GM12874 (cell line): ENCODE results near the gene EML2.
A peak's percentile ranks its signal among the peaks of the same experiment; 100 is the strongest.

ENCODE experiments used
- CTCF ChIP-seq: IDR thresholded peaks from 2 replicates; pipeline ENCODE4 v1.5.1; 2011; ENCODE audit warnings: low read depth, mild to moderate bottlenecking, control low read depth, low read length, moderate library complexity; ENCODE audit not compliant: insufficient read depth

Gene EML2

GRCh38 chr19:45621976-45622503 lies 17.2 kb downstream of the EML2 start:
- no peak for TF ChIP-seq CTCF

GRCh38 chr19:45621389-45621788 lies 17.8 kb downstream of the EML2 start:
- TF ChIP-seq CTCF, result no peak

- no peak for TF ChIP-seq CTCF
Observed at GRCh38 chr19:45616704-45617017, 22.5 kb downstream of the EML2 start.

GRCh38 chr19:45615795-45616703 lies 23.1 kb downstream of the EML2 start:
- TF ChIP-seq CTCF, result no peak

- TF ChIP-seq CTCF, result no peak
Observed at GRCh38 chr19:45613926-45614725, 25.1 kb downstream of the EML2 start.

- TF ChIP-seq CTCF, result no peak
Observed at GRCh38 chr19:45608948-45609347, 30.2 kb downstream of the EML2 start.

- peak; percentile 88 for TF ChIP-seq CTCF
Observed at GRCh38 chr19:45607071-45608029, 31.8 kb downstream of the EML2 start.
